Glomerular visceral epithelial cell (primary cell): Measurements from ENCODE around the gene FYN.
"Not testable (repeated sequence)": the region's sequence is repeated elsewhere in the genome, so short reads cannot be mapped to it uniquely, and the experiment has no call there.

Experiments
- DNase-seq: peaks from one replicate; pipeline ENCODE4 v3.0.0-alpha.2; 2016; ENCODE audit errors: extremely low spot score

FYN gene

DNA sequence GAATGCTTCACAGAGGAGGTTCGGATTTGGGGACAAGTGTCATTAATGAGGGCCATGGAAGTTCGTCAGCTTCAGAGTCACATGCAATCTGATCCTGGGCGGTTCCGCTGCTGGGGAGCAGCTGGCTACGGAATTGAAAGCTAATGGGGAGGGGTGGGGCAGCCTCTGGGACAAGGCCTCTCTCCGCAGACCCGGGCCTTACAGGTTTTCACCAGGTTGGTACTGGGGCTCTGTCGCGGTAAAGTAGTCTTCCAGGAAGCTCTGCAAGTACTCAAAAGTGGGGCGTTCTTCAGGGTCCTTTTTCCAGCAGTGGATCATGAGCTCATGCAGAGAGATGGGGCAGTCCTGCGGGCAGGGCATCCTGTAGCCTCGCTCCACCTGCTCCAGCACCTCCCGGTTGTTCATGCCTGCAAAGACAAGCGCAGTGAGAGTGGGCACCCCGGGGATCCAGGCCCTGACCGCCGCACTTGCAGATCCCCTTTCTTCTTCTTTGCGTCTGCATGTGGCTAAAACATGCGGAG lies 211.7 kb downstream of the FYN start:
- no peak for DNase-seq

DNA sequence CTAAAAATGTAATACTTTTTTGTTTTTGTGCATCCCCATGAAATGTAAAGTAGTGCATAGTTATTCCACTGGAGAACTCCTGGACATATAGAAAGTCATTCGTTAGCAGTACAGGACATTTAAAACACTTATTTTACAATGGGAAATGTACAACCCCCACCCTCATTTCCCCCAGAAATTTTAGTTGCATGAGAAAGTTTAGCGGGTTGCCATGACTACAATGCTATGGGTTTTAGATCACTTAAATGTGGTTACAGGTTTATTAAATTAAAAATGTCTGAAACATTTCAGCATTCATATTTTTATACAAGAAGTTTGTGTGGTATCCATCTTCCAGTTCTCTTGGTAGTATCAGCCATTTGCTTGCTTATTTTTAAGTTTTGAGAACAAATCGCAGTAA lies 212.7 kb downstream of the FYN start:
- no peak for DNase-seq

DNA sequence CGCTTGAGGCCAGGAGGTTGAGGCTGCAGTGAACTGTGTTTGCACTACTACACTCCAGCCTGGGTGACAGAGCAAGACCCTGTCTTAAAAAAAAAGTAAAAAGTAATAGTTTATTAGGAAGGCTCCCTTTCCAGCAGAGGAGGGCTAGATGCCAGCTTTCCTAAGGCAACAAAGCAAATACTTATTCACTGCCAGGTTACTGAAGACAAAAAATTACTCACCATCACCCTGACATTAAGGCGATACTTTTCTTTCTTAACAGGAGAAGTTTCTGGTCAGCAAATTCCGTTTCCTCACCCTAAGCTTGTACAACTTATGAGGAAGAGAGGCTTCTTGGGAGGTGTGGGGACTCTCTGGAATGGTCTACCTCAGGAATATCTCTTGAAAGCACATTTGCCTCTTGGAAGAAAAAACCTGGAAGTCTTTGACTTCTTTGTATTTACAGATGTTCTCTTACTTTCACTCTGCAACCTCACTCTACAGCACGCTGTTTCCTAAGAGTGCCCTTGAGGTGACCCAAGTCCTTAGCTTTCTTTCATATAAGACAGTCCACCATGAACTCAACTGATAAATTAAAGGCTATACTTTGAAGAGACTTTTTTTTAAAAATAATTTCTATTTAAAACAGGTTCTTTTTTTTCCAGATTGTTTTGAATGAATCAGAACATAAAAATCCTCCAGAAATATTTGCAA lies 214.6 kb downstream of the FYN start:
- DNase-seq, result no peak

DNA sequence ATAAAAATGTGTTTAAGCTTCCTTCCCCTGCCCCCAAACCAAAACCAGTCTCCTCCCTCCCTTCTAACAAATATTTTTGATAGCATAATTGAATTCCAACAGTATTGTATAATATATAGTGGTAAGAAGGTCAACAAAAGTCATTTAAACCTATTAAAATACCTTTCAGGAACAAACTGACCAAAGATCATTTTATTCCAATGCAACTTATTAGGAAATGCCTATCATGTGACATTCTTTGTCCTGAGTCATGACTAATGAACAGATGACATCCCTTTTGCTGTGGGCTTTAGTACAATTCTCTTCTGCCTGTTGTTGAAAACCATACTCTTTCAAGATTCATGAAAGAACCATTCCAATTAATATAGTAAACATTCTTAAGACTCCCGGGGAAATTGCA lies 216.1 kb downstream of the FYN start:
- peak; percentile 29 for DNase-seq

DNA sequence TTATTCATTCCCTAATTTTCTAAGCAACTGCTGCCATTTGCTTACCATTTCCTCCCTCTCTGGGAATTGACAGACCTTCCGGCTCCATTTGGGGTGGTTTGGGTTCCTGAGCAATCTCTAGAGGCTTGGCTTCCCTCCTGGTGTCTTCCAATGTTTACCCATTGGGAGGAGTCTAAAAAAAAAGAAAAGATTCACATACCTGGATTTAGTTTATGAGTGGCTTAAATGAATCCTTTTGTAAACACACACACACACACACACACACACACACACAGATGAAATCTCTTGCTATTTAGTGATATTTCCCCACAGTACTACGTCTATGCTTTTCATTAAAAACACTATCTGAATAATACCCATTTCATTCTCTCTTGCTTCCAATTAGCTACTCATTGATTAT lies 219.3 kb downstream of the FYN start:
- no peak for DNase-seq

DNA sequence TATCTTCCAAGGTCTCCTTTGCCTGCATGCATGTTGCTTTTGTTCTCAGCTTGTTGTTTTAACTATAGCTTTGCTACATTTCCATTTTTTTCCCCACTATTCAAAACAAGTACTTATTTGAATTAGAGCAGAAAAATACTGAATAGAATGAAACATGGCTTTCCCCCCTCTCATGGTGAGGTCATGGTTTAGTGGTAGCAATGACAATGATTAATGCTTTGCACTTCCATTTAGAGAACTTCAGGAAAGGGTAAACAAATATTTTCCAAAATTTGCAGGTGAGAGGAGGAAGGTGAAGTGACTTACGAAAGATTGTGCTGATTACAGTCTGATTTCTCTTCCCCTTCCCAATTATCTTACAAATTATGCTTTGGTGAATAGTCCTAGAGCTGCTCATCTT lies 219.8 kb downstream of the FYN start:
- DNase-seq, result no peak

DNA sequence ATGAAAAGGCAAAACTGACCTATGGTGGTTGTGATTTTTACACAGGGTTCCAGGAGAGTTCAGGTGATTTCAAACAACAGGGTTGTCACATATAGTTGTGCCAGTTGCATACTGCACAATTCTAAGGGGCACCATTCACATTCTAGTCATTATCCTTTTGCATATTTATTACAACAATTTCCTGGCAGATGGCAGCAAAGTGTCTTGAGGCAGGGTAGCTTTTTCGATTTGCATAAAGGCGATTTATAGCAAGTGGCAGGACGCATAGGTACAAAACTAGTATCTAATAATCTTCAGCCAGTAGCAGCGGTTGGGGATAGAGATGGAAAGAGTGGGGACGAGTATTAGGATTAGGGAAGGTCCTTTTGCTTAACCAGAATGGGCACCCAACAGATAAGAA lies 221.1 kb downstream of the FYN start:
- no peak for DNase-seq

DNA sequence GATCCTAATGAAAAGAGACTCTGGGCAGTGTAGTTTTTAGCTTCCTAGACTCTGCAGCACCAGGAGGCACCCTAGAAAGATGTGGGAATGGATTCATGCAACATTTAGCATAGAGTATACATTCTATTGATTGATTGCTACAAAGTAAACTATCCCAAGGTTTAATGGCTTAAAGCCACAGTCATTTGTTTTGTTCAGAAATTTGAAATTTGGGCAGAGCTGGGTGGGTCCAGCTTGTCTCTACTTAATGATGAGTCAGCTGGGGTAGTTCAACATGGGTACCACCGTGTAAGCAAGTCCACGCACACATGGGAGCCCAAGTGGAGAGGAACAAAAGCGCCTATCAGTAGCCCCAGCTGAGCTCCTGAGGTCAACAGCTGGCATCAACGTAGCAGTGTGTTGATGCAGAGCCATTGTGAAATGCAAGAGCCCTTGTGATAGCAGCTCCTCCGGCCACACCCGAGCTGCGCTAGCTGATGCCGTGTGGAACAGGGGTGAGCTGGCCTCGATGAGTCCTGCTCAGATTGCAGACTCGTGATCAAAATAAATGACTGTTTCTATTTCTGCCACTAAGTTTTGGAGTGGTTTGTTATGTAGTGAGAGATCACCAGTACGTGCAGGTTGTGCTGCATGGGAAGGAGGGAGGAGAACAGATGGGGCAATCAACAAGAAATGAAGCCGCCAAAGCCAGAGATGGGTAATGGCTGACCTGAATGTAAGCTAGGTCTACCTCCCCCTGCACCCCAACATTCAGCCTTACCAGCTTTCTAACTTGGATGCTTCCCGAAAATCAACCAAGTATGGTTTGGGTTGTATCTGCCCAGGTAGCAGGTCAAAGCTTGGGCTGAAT lies 221.8 kb downstream of the FYN start:
- no peak for DNase-seq

DNA sequence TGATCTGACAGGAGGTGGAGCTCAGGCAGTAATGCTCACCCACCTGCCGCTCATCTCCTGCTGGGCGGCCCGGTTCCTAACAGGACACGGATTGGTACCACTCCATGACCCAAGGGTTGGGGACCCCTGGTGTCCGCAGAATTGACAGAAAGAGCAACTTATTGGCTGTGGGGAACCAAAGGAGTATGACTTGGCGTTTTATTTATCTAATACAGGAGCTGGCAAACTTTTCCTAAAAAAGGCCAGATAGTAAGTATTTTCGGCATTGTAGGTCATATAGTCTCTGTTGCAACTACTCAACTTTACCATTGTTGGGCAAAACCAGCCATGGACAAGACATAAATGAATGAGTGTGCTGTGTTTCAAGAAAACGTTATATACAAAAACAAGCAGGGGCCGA lies 223.2 kb downstream of the FYN start:
- no peak for DNase-seq

DNA sequence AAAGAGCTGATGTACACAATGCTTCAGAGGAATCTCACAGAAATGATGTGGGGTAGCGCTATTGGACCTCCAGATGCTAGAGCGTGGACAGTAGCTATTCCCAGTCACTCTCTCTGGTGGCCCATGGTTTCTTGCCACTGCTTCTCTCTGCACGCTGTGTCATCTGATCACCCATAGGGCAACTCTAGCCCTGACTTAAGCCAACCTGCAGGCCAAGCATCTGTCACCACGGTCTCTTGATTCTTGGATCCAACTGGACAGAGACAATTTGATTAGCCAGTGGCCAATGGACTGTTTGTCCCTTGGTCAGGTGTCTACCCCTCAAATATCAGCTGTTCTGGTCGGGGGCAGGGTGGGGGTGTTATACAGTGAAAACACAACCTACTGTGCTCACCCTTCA lies 225.2 kb downstream of the FYN start:
- DNase-seq, result no peak

DNA sequence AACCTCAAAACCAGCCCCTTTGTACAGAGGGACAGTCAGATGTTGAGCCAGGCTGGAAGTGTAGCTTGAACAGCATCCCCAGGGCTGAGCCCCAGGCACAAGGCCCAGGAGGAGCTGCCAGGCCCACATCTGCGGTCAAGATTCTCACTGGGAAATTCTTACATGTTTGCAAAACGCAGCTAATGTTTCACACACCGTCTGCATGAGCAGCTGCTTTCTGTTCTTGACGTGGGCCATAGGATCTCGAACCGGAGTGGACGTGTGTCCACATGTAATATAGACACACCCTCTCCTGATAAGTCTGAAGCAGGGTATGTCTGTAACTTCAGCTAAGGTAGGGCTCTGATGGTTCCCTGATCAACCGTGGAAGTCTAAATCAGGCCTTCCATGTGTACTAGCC lies 226.3 kb downstream of the FYN start:
- no peak for DNase-seq

DNA sequence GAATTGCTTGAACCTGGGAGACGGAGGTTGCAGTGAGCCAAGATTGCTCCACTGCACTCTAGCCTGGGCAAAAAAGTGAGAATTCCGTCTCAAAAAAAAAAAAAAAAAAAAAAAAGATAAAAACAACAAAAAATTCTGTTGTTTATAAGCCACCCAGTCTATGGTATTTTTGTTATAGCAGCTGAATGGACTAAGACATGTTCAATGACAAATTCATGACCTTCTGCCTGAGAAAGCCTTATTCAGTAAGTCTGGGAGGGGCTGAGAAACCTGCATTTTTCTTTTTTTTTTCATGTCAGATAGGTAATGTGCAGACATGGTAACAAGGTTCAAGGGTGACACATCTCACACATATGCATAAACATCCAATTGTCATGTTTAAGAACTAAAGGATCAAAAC lies 227.2 kb downstream of the FYN start:
- DNase-seq, result no peak

DNA sequence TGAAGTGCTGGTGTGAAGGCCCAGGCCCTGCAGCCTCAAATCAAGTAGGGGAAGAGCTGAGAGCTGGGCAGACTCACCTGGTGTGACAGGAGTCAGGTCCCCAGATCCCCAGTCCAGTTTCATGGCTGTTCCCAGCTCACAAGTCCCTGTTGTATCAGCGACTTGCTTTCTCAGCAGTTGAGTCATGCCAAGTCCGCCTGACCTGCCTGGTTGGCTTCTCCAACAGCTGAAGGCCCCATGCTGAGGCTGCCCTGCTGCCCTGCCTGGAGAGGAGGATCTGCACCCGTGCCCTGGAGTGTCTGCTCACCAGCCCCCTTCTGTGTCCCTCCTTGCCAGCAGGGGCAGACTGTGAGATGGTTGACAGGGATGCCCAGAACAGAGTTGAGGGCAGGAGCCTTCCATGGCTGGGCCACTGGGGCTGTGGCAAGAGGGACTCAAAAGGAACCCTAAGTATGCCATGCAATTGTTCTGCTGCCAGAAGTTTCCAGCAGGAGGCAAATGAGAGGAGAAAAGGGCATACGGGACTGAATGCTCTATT lies 228.3 kb downstream of the FYN start:
- no peak for DNase-seq

DNA sequence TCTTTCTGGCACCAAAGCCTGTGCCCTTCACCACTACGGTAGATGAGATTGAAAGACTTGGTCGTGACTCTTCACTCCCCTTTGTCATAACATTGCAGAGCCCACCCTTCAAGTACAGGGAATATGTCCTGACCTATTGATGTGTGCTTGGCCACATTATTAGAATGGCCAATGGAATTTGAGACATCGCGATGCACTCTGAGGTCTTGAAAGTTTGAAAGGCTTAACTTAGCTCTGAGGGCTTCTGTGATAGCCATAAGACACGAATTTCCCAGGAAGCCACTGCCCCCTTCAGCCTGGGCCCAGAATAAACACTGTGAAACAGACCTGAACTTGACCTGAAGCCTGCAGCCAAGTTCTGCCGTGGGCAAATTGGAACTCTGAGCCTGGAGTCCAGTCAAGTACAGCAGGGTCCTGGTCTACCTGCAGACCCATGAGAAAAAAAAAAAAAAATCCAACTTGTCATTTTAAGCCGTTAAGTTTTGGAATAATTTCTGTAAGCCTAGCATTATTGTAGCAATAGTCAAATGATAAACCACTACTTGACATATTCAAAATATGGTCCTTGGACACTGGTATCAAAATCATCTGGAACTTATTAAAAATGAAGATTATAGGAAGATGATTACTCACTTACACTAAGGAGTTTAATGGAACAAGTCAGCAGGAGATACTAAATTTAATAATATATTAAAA lies 230.6 kb downstream of the FYN start:
- peak; percentile 63 for DNase-seq

DNA sequence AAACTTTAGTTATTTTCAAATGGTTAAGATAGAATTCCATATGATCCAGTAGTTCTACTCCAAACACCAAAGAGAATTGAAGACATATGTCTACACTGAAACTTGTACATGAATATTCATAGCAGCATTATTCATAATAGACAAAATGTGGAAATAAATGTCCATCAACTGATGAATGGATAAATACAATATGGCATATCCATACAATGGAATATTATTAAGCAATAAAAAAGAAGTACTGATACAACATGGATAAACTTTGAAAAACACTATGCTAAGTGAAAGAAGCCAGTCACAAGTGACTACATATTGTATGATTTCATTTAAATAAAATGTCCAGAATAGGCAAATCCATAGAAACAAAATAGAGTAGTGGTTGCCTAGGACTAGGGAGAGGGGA lies 234.0 kb downstream of the FYN start:
- no peak for DNase-seq

DNA sequence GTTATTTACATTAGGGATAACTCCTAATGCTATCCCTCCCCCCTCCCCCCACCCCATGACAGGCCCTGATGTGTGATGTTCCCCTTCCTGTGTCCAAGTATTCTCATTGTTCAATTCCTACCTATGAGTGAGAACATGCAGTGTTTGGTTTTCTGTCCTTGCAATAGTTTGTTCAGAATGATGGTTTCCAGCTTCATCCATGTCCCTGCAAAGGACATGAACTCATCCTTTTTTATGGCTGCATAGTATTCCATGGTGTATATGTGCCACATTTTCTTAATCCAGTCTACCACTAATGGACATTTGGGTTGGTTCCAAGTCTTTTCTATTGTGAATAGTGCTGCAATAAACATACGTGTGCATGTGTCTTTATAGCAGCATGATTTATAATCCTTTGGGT lies 238.3 kb downstream of the FYN start:
- DNase-seq, result not testable (repeated sequence)

DNA sequence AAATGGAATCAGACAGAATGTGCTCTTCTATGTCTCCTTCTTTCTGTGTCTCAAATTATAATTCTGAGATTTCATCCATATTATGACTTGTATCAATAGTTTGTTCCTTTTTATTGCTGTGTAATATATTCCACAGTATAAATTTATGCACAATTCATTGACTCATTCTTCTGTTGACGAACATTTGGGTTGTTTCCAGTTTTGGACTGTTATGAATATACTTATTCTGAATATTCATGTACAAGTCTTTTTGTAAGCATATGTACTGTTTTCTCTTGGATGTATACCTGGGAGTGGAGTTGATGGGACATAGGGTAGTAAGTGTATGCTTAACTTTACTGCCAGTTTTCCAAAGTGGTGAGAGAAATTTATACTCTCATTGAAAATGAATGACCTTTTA lies 239.4 kb downstream of the FYN start:
- DNase-seq, result no peak

DNA sequence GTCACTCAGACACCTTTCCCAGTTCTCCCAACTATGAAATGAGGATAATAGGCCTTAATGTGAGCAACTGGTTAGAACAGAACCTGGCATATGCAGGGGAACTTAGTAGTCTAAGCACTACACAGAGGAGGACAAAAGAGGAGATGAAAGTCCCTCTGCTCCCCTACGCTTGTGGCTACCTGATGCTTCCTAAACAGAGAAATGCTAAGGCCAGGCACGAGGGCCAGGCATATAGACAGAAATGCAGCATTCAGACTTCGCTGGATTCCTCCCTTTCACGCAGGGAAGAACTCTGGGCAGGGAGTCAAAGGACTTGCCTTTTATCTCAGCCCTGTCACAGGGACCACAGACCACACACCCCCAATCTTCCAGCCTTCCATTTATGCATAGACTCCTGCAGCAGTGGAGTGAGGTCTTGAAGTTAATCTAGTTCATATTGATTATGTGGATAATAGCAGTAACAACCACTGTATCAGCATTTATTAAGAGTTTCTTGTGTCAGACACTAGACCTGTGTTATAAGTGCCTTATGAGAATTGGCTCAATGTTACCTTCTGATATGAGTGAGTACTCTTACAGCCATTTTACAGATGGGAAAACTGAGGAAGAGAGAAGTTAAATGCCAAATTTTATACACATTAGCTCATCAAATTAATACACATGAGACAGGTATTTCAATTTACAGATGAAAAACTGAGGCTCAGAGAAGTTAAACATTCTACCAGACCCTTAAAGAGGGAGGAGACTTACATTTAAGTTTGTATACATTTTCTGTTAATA lies 240.6 kb downstream of the FYN start:
- no peak for DNase-seq

DNA sequence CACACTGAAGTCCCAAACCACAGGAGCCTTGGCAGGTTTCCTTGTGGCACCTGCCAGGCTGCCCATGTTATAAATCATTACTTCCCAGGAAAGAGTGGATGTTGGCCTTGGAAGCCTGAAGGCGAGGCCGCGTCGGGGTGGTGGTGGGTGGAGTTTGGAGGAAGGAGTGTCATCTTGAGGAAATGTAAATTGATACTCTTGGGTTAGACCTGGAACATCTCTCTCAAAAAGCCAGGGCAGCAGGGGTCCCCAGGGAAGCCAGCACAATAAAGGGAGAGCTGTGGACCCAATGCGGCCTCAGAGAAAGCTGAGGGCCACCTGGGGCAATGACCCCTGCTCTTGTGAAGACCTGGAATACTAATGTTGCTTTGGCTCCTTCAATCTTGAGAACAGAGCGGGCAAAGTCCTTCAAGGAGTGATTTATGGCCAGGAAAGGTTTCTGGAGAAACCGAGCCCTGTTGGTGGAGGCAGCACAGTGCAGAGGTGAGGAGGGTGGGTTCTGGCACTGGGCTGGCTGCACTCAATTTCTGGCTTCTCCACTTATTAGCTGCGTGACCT lies 241.3 kb downstream of the FYN start:
- no peak for DNase-seq

DNA sequence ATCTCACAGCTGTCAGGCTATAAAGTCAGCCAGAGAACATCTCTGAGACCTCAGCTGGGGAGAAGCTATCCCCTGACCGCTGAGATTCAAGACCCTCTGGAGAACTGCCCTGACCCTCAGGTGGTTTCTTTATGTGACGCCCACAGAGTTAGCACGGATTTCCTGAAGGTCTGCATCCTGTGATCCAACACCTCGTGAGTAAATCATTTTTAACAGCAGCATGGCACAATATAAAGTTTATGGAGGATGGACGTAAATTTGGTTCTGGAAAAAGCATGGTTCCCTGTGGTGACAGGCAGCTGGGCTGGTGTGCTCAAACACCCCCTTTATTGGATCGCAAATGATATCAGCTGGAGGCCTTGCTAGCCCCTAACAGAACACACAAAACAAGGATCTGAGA lies 242.2 kb downstream of the FYN start:
- no peak for DNase-seq

DNA sequence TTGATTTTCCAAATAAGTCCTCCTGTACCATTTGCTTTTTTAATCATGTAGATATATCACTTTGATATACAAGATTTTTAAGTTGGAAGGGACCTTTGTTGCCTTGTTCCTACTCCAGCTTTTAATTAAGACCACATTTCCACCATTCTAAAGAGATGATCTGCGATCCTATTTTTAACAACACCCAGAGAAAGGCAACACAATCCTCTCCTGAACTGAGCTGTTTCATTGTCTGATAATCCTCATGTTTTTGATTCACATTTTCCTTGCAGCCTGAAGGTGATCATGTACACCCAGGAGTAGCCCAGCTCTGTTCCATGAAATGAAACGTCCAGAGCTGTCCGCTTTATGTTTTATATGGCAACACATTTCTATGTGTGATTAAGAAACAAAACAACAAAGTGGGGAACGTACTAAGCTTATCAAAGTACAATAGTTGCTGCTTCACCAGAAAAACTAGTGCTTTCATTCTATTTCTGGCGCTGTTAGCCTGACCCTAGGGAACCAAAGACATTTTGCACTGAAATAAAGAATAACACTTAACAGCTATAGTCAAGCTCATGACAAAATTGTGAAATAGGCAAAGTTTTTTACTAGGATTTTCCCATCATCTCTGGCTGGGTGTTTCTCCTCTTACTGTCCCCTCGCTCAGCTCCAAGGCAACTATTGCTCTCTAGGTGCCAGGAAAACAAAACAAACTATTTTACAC lies 245.0 kb downstream of the FYN start:
- no peak for DNase-seq
